Endothelial cell of umbilical vein (primary cell): ENCODE data around the gene CCDC196. TPM values are rescaled to one million over a fixed set of nuclear protein-coding genes. Genes with fewer than 3 reads are reported as not detected.

Source experiments
- BruUV-seq: library from RNA; stranded (reverse); fragments of 400-500 nt; replicated peaks from 2 replicates; lab custom pipeline; 2021; lab: Mats Ljungman, UMichigan
- CTCF ChIA-PET: fragments of 300-600, 350-600 bp; sonication (Branson Sonifier 250); formaldehyde crosslinking; loops from one replicate; lab custom pipeline; 2021; ENCODE audit warnings: antibody characterized with exemption, inconsistent platforms; lab: Charles Lee
- POLR2A ChIA-PET: fragments of 300-600, 350-600 bp; sonication (Branson Sonifier 250); formaldehyde crosslinking; loops from one replicate; lab custom pipeline; 2021; ENCODE audit warnings: antibody characterized with exemption, inconsistent platforms; lab: Charles Lee
- DNase-seq: peaks from one replicate; pipeline ENCODE4 v3.0.0-alpha.2; 2011; ENCODE audit warnings: low read depth, low spot score
- FAIRE-seq: peaks from 2 replicates; lab custom pipeline; 2011; peaks lifted over from hg19 to GRCh38; lab: Jason Lieb, UNC
- H2AFZ ChIP-seq: 2 replicates; pipeline ENCODE4 v1.6.0; 2012; ENCODE audit warnings: low read depth, low read length, control low read depth, inconsistent platforms
- H3K27ac ChIP-seq: 2 replicates; pipeline ENCODE4 v1.5.1; 2011; ENCODE audit warnings: low read depth, mild to moderate bottlenecking, control low read depth, low read length, moderate library complexity; ENCODE audit not compliant: insufficient read depth
- H3K27me3 ChIP-seq, 2 experiments: 2 replicates each; pipeline versions ENCODE4 v1.6.0 to v1.6.1; 2011; ENCODE audit warnings: low read length in 2 of 2, mixed read lengths in 1 of 2; ENCODE audit not compliant: control insufficient read depth in 2 of 2, insufficient read depth in 2 of 2
- H3K36me3 ChIP-seq, 2 experiments: 2 replicates in 1 of 2; 3 replicates in 1 of 2; pipeline ENCODE4 v1.5.1; 2011; ENCODE audit warnings: low read length in 2 of 2, mild to moderate bottlenecking in 1 of 2, moderate library complexity in 1 of 2; ENCODE audit not compliant: control insufficient read depth in 2 of 2, insufficient read depth in 2 of 2; ENCODE audit errors: extremely low read depth in 1 of 2
- H3K4me1 ChIP-seq: 3 replicates; pipeline ENCODE4 v1.5.1; 2011; ENCODE audit warnings: mild to moderate bottlenecking, low read length; ENCODE audit not compliant: control insufficient read depth, insufficient read depth; ENCODE audit errors: extremely low read depth
- H3K4me2 ChIP-seq: 2 replicates; pipeline ENCODE4 v1.6.1; 2011; ENCODE audit warnings: low read length, control low read depth, mixed read lengths; ENCODE audit not compliant: insufficient read depth
- H3K4me3 ChIP-seq, 3 experiments: fragments of 200-600 bp in 1 of 3; sonication (generic), shearing (Covaris generic) in 1 of 3; replicated peaks in 1 of 3; 2 replicates each; pipeline ENCODE4 v1.5.1; 2011 to 2016; ENCODE audit warnings: control low read depth in 3 of 3, low read length in 3 of 3, mild to moderate bottlenecking in 2 of 3, inconsistent platforms in 1 of 3, low read depth in 1 of 3, moderate library complexity in 1 of 3; ENCODE audit not compliant: insufficient read depth in 1 of 3
- H3K79me2 ChIP-seq: 2 replicates; pipeline ENCODE4 v1.6.0; 2012; ENCODE audit warnings: low read length, inconsistent platforms; ENCODE audit not compliant: control insufficient read depth, insufficient read depth
- H3K9ac ChIP-seq: replicated peaks from 2 replicates; pipeline ENCODE3; 2011; ENCODE audit warnings: low read length, control low read depth; ENCODE audit not compliant: insufficient read depth; ENCODE audit errors: extremely low read depth
- H3K9me1 ChIP-seq: replicated peaks from 3 replicates; pipeline ENCODE4 v1.6.0; 2011; ENCODE audit warnings: mild to moderate bottlenecking, low read length; ENCODE audit not compliant: control insufficient read depth, insufficient read depth; ENCODE audit errors: extremely low read depth
- H3K9me3 ChIP-seq: replicated peaks from 2 replicates; pipeline ENCODE4 v1.5.1; 2012; ENCODE audit warnings: low read length, inconsistent platforms; ENCODE audit not compliant: control insufficient read depth, insufficient read depth
- H4K20me1 ChIP-seq: replicated peaks from 2 replicates; pipeline ENCODE3; 2011; ENCODE audit warnings: mild to moderate bottlenecking, low read length; ENCODE audit not compliant: control insufficient read depth, insufficient read depth; ENCODE audit errors: extremely low read depth
- CTCF ChIP-seq, 2 donors: IDR thresholded peaks; 1 replicate in 1 of 2; 2 replicates in 1 of 2; pipeline ENCODE4 v1.5.1; 2011; ENCODE audit warnings: low read length in 2 of 2, mild to moderate bottlenecking in 2 of 2, moderate library complexity in 2 of 2, control low read depth in 1 of 2, inconsistent platforms in 1 of 2, low read depth in 1 of 2; ENCODE audit not compliant: insufficient read depth in 1 of 2; ENCODE audit errors: extremely low read depth in 1 of 2
- EZH2 ChIP-seq: IDR thresholded peaks from 2 replicates; pipeline ENCODE4 v1.6.1; 2012; ENCODE audit warnings: borderline replicate concordance, low read depth, mild to moderate bottlenecking, moderate library complexity, low read length, inconsistent platforms; ENCODE audit not compliant: severe bottlenecking
- FOS ChIP-seq: IDR thresholded peaks from 2 replicates; pipeline ENCODE4 v1.6.1; 2011; ENCODE audit warnings: mild to moderate bottlenecking, low read length, moderate library complexity, borderline replicate concordance; ENCODE audit not compliant: insufficient read depth
- GATA2 ChIP-seq: IDR thresholded peaks from 2 replicates; pipeline ENCODE4 v1.7.0; 2011; ENCODE audit warnings: low read depth, mild to moderate bottlenecking, moderate library complexity, mixed read lengths, low read length; ENCODE audit not compliant: insufficient read length, insufficient read depth
- JUN ChIP-seq: IDR thresholded peaks from 2 replicates; pipeline ENCODE4 v1.6.1; 2011; ENCODE audit warnings: borderline replicate concordance, low read depth; ENCODE audit not compliant: insufficient read length, insufficient read depth
- MAX ChIP-seq: IDR thresholded peaks from 2 replicates; pipeline ENCODE4 v1.6.1; 2011; ENCODE audit not compliant: insufficient read depth, insufficient read length
- MYC ChIP-seq: IDR thresholded peaks from one replicate; pipeline ENCODE4 v1.6.1; 2011; ENCODE audit warnings: mild to moderate bottlenecking, low read depth, low read length
- POLR2A ChIP-seq: IDR thresholded peaks from 2 replicates; pipeline ENCODE4 v1.6.1; 2012; ENCODE audit warnings: low read depth, mild to moderate bottlenecking, control low read depth, low read length
- POLR2AphosphoS5 ChIP-seq: IDR thresholded peaks from 2 replicates; pipeline ENCODE4 v1.6.1; 2012; ENCODE audit warnings: low read depth, mild to moderate bottlenecking, control low read depth, low read length, moderate library complexity; ENCODE audit not compliant: insufficient read depth
- dilution Hi-C: fragments of 300-500 bp; cut with MboI; formaldehyde crosslinking; loops from one replicate; pipeline ENCODE4 v1.15.0; 2019; ENCODE audit warnings: low sequenced_read_pairs; ENCODE audit not compliant: extremely low pct_ligation_motif_present
- intact Hi-C: fragments of 100-400 bp; cut with micrococcal nuclease; formaldehyde crosslinking; loops from one replicate; pipeline ENCODE4 v1.10.0; 2022
- polyA plus RNA-seq, 4 experiments: library from polyadenylated mRNA; depleted of rRNA in 3 of 4; stranded (reverse) in 3 of 4; unstranded in 1 of 4; fragments of >200 nt; gene quantifications; 2 replicates each; pipeline versions ENCODE4 v1.2.1 to v1.2.3, GENCODE V29; 2011 to 2012; ENCODE audit warnings: missing spikeins in 1 of 4
- total RNA-seq: library from RNA; stranded (reverse); gene quantifications from 2 replicates; pipeline ENCODE4 v1.2.3, GENCODE V29; 2021

The CCDC196 gene
- total and polyA plus RNA-seq, 2 donors (not counting 3 experiments of a cell fraction or from before 2014, with no cell fraction given) = not detected

GRCh38 chr14:66440801-66441200 is 45.4 kb upstream of the CCDC196 start:
- intact Hi-C loops = no loop called here
- H3K9me3 ChIP-seq = no peaks in the 10 kb centered on the region
- POLR2A ChIA-PET = no interaction called here
- CTCF ChIA-PET = no interaction called here
- H3K27ac ChIP-seq = no peak overlapping the region
- no TSS peak for BruUV-seq
- no peaks in the 10 kb centered on the region for H3K9me1 ChIP-seq
- no peaks in the 10 kb centered on the region for H3K4me1 ChIP-seq
- H2AFZ ChIP-seq = no peak overlapping the region
- H3K4me3 ChIP-seq = no peak overlapping the region
- H3K9ac ChIP-seq = no peak overlapping the region
- no peaks in the 10 kb centered on the region for H3K79me2 ChIP-seq
- FAIRE-seq = no peak
- no peak overlapping the region for H3K4me2 ChIP-seq
- no peaks in the 10 kb centered on the region for H3K27me3 ChIP-seq
- no peaks in the 10 kb centered on the region for H4K20me1 ChIP-seq
- TF ChIP-seq CTCF (IDR thresholded peaks at IDR 0.05; ENCODE audit: extremely low read depth in 1 of 2, insufficient read depth in 1 of 2, low read depth in 1 of 2, low read length in 2 of 2) (no peak), MYC (no peak), POLR2A (no peak), FOS (no peak), JUN (no peak), POLR2AphosphoS5 (no peak), EZH2 (no peak), MAX (no peak), GATA2 (no peak)
- dilution Hi-C loops = no loop called here
- no peaks in the 10 kb centered on the region for H3K36me3 ChIP-seq
- DNase-seq = no peak
